K562 (cell line): Measurements from ENCODE around the gene TMIGD2. TPM values are rescaled to one million over a fixed set of nuclear protein-coding genes. Genes with fewer than 3 reads are reported as not detected.

Experiments used
- ATAC-seq: fragments of 200-7000 bp; cut with Tn5 transposase; 3 replicates; pipeline ENCODE4 v1.9.1; 2020; ENCODE audit warnings: moderate library complexity
- BruUV-seq: library from RNA; stranded (reverse); fragments of 400-500 nt; replicated peaks from 2 replicates; lab custom pipeline; 2021; lab: Mats Ljungman, UMichigan
- CTCF ChIA-PET: fragments of 300-600 bp; formaldehyde crosslinking; extraction: SDS; loops from one replicate; lab custom pipeline; 2021; ENCODE audit warnings: low intra/inter-chr PET ratio; lab: Yijun Ruan, JAX
- POLR2A ChIA-PET: fragments of 300-600, 350-650 bp; sonication (Branson Sonifier 250); formaldehyde crosslinking; extraction: SDS; loops from one replicate; lab custom pipeline; 2021; ENCODE audit warnings: antibody characterized with exemption, inconsistent platforms; lab: Yijun Ruan, JAX
- DNase-seq, 4 experiments: peaks; one replicate each; pipeline versions ENCODE4 v3.0.0 to v3.0.0-alpha.2; 2011 to 2018; ENCODE audit warnings: low spot score in 3 of 4, mixed read lengths in 3 of 4; ENCODE audit errors: extremely low read depth in 1 of 4
- FAIRE-seq: peaks from 2 replicates; lab custom pipeline; 2011; peaks lifted over from hg19 to GRCh38; lab: Jason Lieb, UNC
- H2AFZ ChIP-seq: 2 replicates; pipeline ENCODE4 v1.6.0; 2011; ENCODE audit warnings: low read depth, low read length, control low read depth, inconsistent platforms
- H3K27ac ChIP-seq: fragments of 200-600 bp; 3 replicates; pipeline ENCODE4 v1.8.0; 2011; ENCODE audit warnings: low read depth, mild to moderate bottlenecking, control low read depth, inconsistent platforms, low read length, moderate library complexity, mixed read lengths; ENCODE audit errors: extremely low read depth
- H3K27me3 ChIP-seq, 2 experiments: fragments of 300-600 bp in 1 of 2; 2 replicates in 1 of 2; 3 replicates in 1 of 2; pipeline versions ENCODE4 v1.6.0 to v1.8.0; 2011; ENCODE audit warnings: inconsistent platforms in 2 of 2, low read length in 2 of 2, mild to moderate bottlenecking in 1 of 2, mixed read lengths in 1 of 2, moderate library complexity in 1 of 2; ENCODE audit not compliant: control insufficient read depth in 2 of 2, insufficient read depth in 2 of 2
- H3K36me3 ChIP-seq: fragments of 300-600 bp; 3 replicates; pipeline ENCODE4 v1.8.0; 2011; ENCODE audit warnings: mild to moderate bottlenecking, low read length, inconsistent platforms; ENCODE audit not compliant: control insufficient read depth, insufficient read depth
- H3K4me1 ChIP-seq, 2 experiments: fragments of 200-600 bp in 1 of 2; replicated peaks in 1 of 2; 2 replicates in 1 of 2; 3 replicates in 1 of 2; pipeline versions ENCODE4 v1.5.1 to v1.8.0; 2011; ENCODE audit warnings: inconsistent platforms in 2 of 2, low read length in 2 of 2, mild to moderate bottlenecking in 1 of 2, mixed read lengths in 1 of 2, moderate library complexity in 1 of 2; ENCODE audit not compliant: control insufficient read depth in 2 of 2, insufficient read depth in 2 of 2
- H3K4me2 ChIP-seq: 2 replicates; pipeline ENCODE4 v1.6.1; 2011; ENCODE audit warnings: low read length, control low read depth, inconsistent platforms, mixed read lengths; ENCODE audit not compliant: insufficient read depth
- H3K4me3 ChIP-seq: fragments of 200-600 bp; sonication (generic), shearing (Covaris generic); 2 replicates; pipeline ENCODE4 v1.5.1; 2016; ENCODE audit warnings: control low read depth, inconsistent platforms
- H3K79me2 ChIP-seq: fragments of 200-600 bp; 3 replicates; pipeline ENCODE4 v1.8.0; 2011; ENCODE audit warnings: low read length, inconsistent platforms; ENCODE audit not compliant: control insufficient read depth, insufficient read depth
- H3K9ac ChIP-seq, 2 experiments: 2 replicates each; pipeline versions ENCODE4 v1.6.0 to v1.6.1; 2011; ENCODE audit warnings: low read depth in 2 of 2, low read length in 2 of 2, control low read depth in 1 of 2, inconsistent platforms in 1 of 2, mild to moderate bottlenecking in 1 of 2, mixed read lengths in 1 of 2; ENCODE audit not compliant: insufficient read depth in 1 of 2
- H3K9me1 ChIP-seq: one replicate; pipeline ENCODE4 v1.6.0; 2011; ENCODE audit warnings: inconsistent platforms, mild to moderate bottlenecking, low read length, moderate library complexity; ENCODE audit not compliant: control insufficient read depth, insufficient read depth
- H3K9me3 ChIP-seq: replicated peaks from 2 replicates; pipeline ENCODE4 v1.5.1; 2011; ENCODE audit warnings: low read depth, low read length, inconsistent platforms; ENCODE audit not compliant: control insufficient read depth, insufficient read depth
- H4K20me1 ChIP-seq: replicated peaks from 2 replicates; pipeline ENCODE4 v1.6.1; 2011; ENCODE audit warnings: low read length, inconsistent platforms, mixed read lengths; ENCODE audit not compliant: control insufficient read depth, insufficient read depth
- CBX3 ChIP-seq, 2 experiments: IDR thresholded peaks; 1 replicate in 1 of 2; 2 replicates in 1 of 2; pipeline ENCODE4 v1.6.1; 2012; ENCODE audit warnings: inconsistent platforms in 2 of 2, low read length in 2 of 2, borderline replicate concordance in 1 of 2, control low read depth in 1 of 2
- RBBP5 ChIP-seq: fragments of 200-600 bp; sonication (generic); IDR thresholded peaks from 2 replicates; pipeline ENCODE4 v1.6.1; 2012; ENCODE audit warnings: borderline replicate concordance, mild to moderate bottlenecking, low read length, control low read depth, inconsistent platforms; ENCODE audit not compliant: insufficient read depth, poor library complexity, severe bottlenecking
- RBM25 ChIP-seq: fragments of 200-400 bp; formaldehyde crosslinking; IDR thresholded peaks from 2 replicates; pipeline ENCODE4 v1.6.1; 2018; ENCODE audit warnings: low read length, low read depth, moderate library complexity; ENCODE audit not compliant: severe bottlenecking
- RUNX1 ChIP-seq: sonication (generic); IDR thresholded peaks from 2 replicates; pipeline ENCODE4 v1.6.1; 2016; ENCODE audit warnings: antibody characterized with exemption, low read depth
- SMAD3 ChIP-seq: fragments of 450-650 bp; formaldehyde crosslinking; conservative IDR thresholded peaks from 2 replicates; pipeline ENCODE4 v1.4.0; 2020; ENCODE audit warnings: mild to moderate bottlenecking
- ZNF408 ChIP-seq: fragments of 250-450 bp; sonication (Bioruptor Pico); IDR thresholded peaks from 2 replicates; pipeline ENCODE4 v1.4.0; 2020; ENCODE audit warnings: low read depth, mild to moderate bottlenecking, moderate library complexity
- WGBS: fragments of 100-300 bp; shearing (Covaris generic); methylation state at CpG from one replicate; pipeline ENCODE4 v1.1.6; 2016; ENCODE audit warnings: low coverage, mixed read lengths; ENCODE audit not compliant: insufficient coverage; ENCODE audit errors: missing lambda C conversion rate; 5-methylcytosine and 5-hydroxymethylcytosine counted together
- in situ Hi-C: fragments of 300-500 bp; cut with MboI; formaldehyde crosslinking; loops from 4 replicates; pipeline ENCODE4 v1.15.0; 2018; ENCODE audit warnings: inconsistent platforms, mixed read lengths
- intact Hi-C: fragments of 100-400 bp; cut with micrococcal nuclease; formaldehyde crosslinking; loops from 2 replicates; pipeline ENCODE4 v1.14.2; 2022
- polyA plus RNA-seq, 8 experiments: library from polyadenylated mRNA; depleted of rRNA in 4 of 8; stranded (reverse) in 5 of 8; unstranded in 3 of 8; fragments of >200 nt; fragmentation: Nextera tagmentation in 2 of 8; fragmentation: Illumina TruSeq in 1 of 8; extraction: Ambion mirVana in 2 of 8; extraction: Trizol in 1 of 8; gene quantifications; 2 replicates each; pipeline versions ENCODE4 v1.2.1 to v1.2.3, GENCODE V29; 2011 to 2014; ENCODE audit warnings: inconsistent platforms in 1 of 8, missing spikeins in 1 of 8
- total RNA-seq, 7 experiments: library from RNA; depleted of rRNA in 6 of 7; stranded (reverse); fragments of >200 nt in 6 of 7; fragmentation: Illumina TruSeq in 2 of 7; extraction: Trizol in 2 of 7; gene quantifications; 2 replicates each; pipeline versions ENCODE4 v1.2.1 to v1.2.3, GENCODE V29; 2011 to 2021; ENCODE audit warnings: low replicate concordance in 1 of 7
- TF ChIP-seq, protein P1 (sequence below): fragments of 250-450 bp; sonication (Bioruptor Pico); IDR thresholded peaks from 2 replicates; pipeline ENCODE4 v1.5.0; 2021
- TF ChIP-seq, protein P2 (sequence below): sonication (generic); formaldehyde crosslinking; IDR thresholded peaks from 2 replicates; pipeline ENCODE4 v1.9.0; 2022; ENCODE audit warnings: mild to moderate bottlenecking, missing genetic modification reagents
- TF ChIP-seq, protein P3 (sequence below): sonication (generic); formaldehyde crosslinking; IDR thresholded peaks from 2 replicates; pipeline ENCODE4 v1.8.1; 2023; ENCODE audit warnings: mild to moderate bottlenecking, missing genetic modification reagents

TMIGD2 gene
- total and polyA plus RNA-seq, 9 of the 15 experiments (the other 6 are each of a cell fraction or from before 2014, with no cell fraction given), result not detected

DNA sequence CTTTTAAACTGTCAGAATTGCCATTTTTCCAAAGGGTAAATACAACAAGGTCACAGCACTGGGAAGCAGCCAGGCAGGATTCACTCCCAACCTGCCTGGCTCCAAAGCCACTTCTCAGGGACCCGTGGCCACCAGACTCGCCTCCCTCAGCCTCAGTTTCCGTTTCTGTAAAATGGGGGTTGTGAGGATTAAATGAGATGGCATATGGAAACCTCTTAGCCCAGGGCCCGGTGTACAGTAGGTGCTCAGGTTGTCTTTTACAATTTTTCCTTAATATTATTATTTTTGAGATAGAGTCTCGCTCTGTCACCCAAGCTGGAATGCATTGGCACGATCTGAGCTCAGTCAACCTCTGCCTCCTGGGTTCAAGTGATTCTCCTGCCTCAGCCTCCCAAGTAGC lies 45.2 kb downstream of the TMIGD2 start:
- H2AFZ ChIP-seq, result no peak overlapping the region
- in situ Hi-C loops, result no loop called here
- H3K79me2 ChIP-seq, result no peaks in the 10 kb centered on the region
- peaks cover 9% of the 10 kb centered on the region for H3K9me3 ChIP-seq
- intact Hi-C loops, result no loop called here
- H3K9ac ChIP-seq, result no peak overlapping the region
- H3K4me2 ChIP-seq, result no peak overlapping the region
- H3K27ac ChIP-seq, result no peak overlapping the region
- H3K27me3 ChIP-seq, result no peaks in the 10 kb centered on the region
- peaks cover 0 to 5% of the 10 kb centered on the region in 2 experiments; a peak in 1 of 5 replicates for H3K4me1 ChIP-seq
- POLR2A ChIA-PET, result interaction anchor here (0.6 to 2.7 kb wide), 4 partner anchors 10 to 142 kb away, joined by 3 to 9 read pairs (median 4); partner anchors contain the start of gene YJU2
- H3K4me3 ChIP-seq, result no peak overlapping the region
- ATAC-seq (no peak), FAIRE-seq (no peak), DNase-seq (no peak)
- BruUV-seq, result no TSS peak
- 99% methylated on average over 6 of the region's 6 CpGs for WGBS
- H3K9me1 ChIP-seq, result no peaks in the 10 kb centered on the region
- H4K20me1 ChIP-seq, result no peaks in the 10 kb centered on the region
- TF ChIP-seq, protein P1, sequence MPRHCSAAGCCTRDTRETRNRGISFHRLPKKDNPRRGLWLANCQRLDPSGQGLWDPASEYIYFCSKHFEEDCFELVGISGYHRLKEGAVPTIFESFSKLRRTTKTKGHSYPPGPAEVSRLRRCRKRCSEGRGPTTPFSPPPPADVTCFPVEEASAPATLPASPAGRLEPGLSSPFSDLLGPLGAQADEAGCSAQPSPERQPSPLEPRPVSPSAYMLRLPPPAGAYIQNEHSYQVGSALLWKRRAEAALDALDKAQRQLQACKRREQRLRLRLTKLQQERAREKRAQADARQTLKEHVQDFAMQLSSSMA, result no peak
- peak; percentile 55 for TF ChIP-seq RBM25
- CTCF ChIA-PET, result no interaction called here
- peaks cover 66% of the 10 kb centered on the region; the same call in 2 of the 3 replicates for H3K36me3 ChIP-seq

DNA sequence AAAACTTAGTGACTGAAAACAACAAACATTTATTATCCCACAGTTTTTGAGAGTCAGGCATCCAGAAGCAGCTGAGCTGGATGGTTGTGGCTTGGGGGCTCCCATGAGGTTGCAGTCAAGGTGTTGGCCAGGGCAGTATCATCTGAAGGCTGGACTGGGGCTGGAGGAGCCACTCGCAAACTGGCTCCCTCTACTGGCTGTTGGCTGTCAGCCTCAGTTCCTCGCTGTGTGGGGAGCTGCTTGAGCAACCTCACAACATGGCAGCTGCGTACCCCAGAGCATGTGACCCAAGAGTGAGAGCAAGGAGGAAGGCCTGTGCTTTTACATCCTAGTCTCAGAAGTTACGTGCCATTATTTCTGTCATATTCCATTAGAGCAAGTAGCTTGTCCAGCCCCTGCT lies 45.6 kb downstream of the TMIGD2 start:
- peaks cover 9% of the 10 kb centered on the region for H3K9me3 ChIP-seq
- peaks cover 0 to 5% of the 10 kb centered on the region in 2 experiments; a peak in 1 of 5 replicates for H3K4me1 ChIP-seq
- H3K27ac ChIP-seq, result no peak overlapping the region
- no peak for FAIRE-seq
- no peaks in the 10 kb centered on the region for H4K20me1 ChIP-seq
- no peak overlapping the region for H3K4me2 ChIP-seq
- H2AFZ ChIP-seq, result no peak overlapping the region
- peaks cover 66% of the 10 kb centered on the region; the same call in 2 of the 3 replicates for H3K36me3 ChIP-seq
- no peak overlapping the region for H3K9ac ChIP-seq
- peak in 3 of 4 experiments; percentile 11 to 42 (median 28) for DNase-seq
- CTCF ChIA-PET, result no interaction called here
- in situ Hi-C loops, result no loop called here
- peak; percentile 73 for ATAC-seq
- H3K79me2 ChIP-seq, result no peaks in the 10 kb centered on the region
- H3K9me1 ChIP-seq, result no peaks in the 10 kb centered on the region
- POLR2A ChIA-PET, result interaction anchor here (0.6 to 2.7 kb wide), 3 partner anchors 9 to 143 kb away, joined by 3 to 9 read pairs (median 4); partner anchors contain the start of gene YJU2
- BruUV-seq, result no TSS peak
- 92% methylated on average over 4 of the region's 4 CpGs for WGBS
- intact Hi-C loops, result no loop called here
- no peak overlapping the region for H3K4me3 ChIP-seq
- no peaks in the 10 kb centered on the region for H3K27me3 ChIP-seq
- TF ChIP-seq, protein P2, sequence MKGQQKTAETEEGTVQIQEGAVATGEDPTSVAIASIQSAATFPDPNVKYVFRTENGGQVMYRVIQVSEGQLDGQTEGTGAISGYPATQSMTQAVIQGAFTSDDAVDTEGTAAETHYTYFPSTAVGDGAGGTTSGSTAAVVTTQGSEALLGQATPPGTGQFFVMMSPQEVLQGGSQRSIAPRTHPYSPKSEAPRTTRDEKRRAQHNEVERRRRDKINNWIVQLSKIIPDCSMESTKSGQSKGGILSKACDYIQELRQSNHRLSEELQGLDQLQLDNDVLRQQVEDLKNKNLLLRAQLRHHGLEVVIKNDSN, result peak; percentile 26; the same call in 1 of the 2 replicates
- TF ChIP-seq ZNF408 (no peak), SMAD3 (CRISPR knock-in tag) (no peak), RUNX1 (no peak), RBBP5 (no peak), CBX3 (IDR thresholded peaks at IDR 0.05; ENCODE audit: borderline replicate concordance in 1 of 2, low read length in 2 of 2) (peak in 1 of 2 experiments; percentile 98; a peak in 2 of 3 replicates)
- TF ChIP-seq, protein P3, sequence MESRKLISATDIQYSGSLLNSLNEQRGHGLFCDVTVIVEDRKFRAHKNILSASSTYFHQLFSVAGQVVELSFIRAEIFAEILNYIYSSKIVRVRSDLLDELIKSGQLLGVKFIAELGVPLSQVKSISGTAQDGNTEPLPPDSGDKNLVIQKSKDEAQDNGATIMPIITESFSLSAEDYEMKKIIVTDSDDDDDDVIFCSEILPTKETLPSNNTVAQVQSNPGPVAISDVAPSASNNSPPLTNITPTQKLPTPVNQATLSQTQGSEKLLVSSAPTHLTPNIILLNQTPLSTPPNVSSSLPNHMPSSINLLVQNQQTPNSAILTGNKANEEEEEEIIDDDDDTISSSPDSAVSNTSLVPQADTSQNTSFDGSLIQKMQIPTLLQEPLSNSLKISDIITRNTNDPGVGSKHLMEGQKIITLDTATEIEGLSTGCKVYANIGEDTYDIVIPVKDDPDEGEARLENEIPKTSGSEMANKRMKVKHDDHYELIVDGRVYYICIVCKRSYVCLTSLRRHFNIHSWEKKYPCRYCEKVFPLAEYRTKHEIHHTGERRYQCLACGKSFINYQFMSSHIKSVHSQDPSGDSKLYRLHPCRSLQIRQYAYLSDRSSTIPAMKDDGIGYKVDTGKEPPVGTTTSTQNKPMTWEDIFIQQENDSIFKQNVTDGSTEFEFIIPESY, result peak; percentile 52; the same call in 1 of the 2 replicates
